OCI-LY7 (cell line): ENCODE data around the gene VIPR2. TPM values are rescaled to one million over a fixed set of nuclear protein-coding genes. Genes with fewer than 3 reads are reported as not detected.
"Not testable (repeated sequence)": the region's sequence is repeated elsewhere in the genome, so short reads cannot be mapped to it uniquely, and the experiment has no call there.

Source experiments
- BruUV-seq: library from RNA; stranded (reverse); fragments of 400-500 nt; replicated peaks from 2 replicates; lab custom pipeline; 2021; lab: Mats Ljungman, UMichigan
- CTCF ChIA-PET: fragments of 300-600 bp; sonication (Branson Sonifier 250); formaldehyde crosslinking; loops from one replicate; lab custom pipeline; 2022; ENCODE audit warnings: antibody characterized with exemption; ENCODE audit not compliant: unreplicated experiment; lab: Charles Lee
- POLR2A ChIA-PET: fragments of 300-600 bp; sonication (Branson Sonifier 250); formaldehyde crosslinking; loops from one replicate; lab custom pipeline; 2022; ENCODE audit warnings: antibody characterized with exemption; lab: Charles Lee
- DNase-seq: peaks from one replicate; pipeline ENCODE4 v3.0.0-alpha.2; 2015; ENCODE audit warnings: low spot score
- H2AFZ ChIP-seq: fragments of 200-600 bp; sonication (generic), shearing (Covaris generic); 2 replicates; pipeline ENCODE4 v1.6.1; 2014; ENCODE audit warnings: mild to moderate bottlenecking, antibody characterized with exemption, low read length, moderate library complexity
- H3K27ac ChIP-seq: fragments of 200-600 bp; sonication (generic); 2 replicates; pipeline ENCODE4 v1.5.1; 2014; ENCODE audit warnings: mixed run types, low read depth, mild to moderate bottlenecking, moderate library complexity, low read length, inconsistent platforms; ENCODE audit not compliant: poor library complexity, severe bottlenecking
- H3K36me3 ChIP-seq: fragments of 200-600 bp; sonication (generic); 2 replicates; pipeline ENCODE4 v1.6.1; 2014; ENCODE audit warnings: mild to moderate bottlenecking, antibody characterized with exemption, low read length, moderate library complexity, mixed read lengths; ENCODE audit not compliant: insufficient read depth
- H3K4me1 ChIP-seq: fragments of 200-600 bp; sonication (generic); 2 replicates; pipeline ENCODE4 v1.5.1; 2014; ENCODE audit warnings: mild to moderate bottlenecking, low read length; ENCODE audit not compliant: insufficient read depth, poor library complexity, severe bottlenecking
- H3K4me2 ChIP-seq: fragments of 200-600 bp; sonication (generic); 2 replicates; pipeline ENCODE4 v1.6.1; 2014; ENCODE audit warnings: mild to moderate bottlenecking, low read length
- H3K4me3 ChIP-seq: fragments of 200-600 bp; sonication (generic); 2 replicates; pipeline ENCODE4 v1.5.1; 2014; ENCODE audit warnings: mild to moderate bottlenecking, low read depth, low read length; ENCODE audit not compliant: poor library complexity, severe bottlenecking
- H3K79me2 ChIP-seq: fragments of 200-600 bp; sonication (generic); 2 replicates; pipeline ENCODE4 v1.6.1; 2016; ENCODE audit warnings: low read depth, mild to moderate bottlenecking, low read length, moderate library complexity, mixed read lengths; ENCODE audit not compliant: insufficient read depth
- H3K9me2 ChIP-seq: fragments of 200-600 bp; sonication (generic); 2 replicates; pipeline ENCODE4 v1.6.1; 2016; ENCODE audit warnings: mild to moderate bottlenecking, low read length, mixed read lengths; ENCODE audit not compliant: insufficient read depth
- H3K9me3 ChIP-seq: fragments of 200-600 bp; sonication (generic); 2 replicates; pipeline ENCODE4 v1.6.1; 2014; ENCODE audit warnings: mild to moderate bottlenecking, mixed run types, low read length, mixed read lengths
- H4K20me1 ChIP-seq: fragments of 200-600 bp; sonication (generic); 2 replicates; pipeline ENCODE4 v1.6.1; 2014; ENCODE audit warnings: mild to moderate bottlenecking, antibody characterized with exemption, low read length, moderate library complexity, mixed read lengths; ENCODE audit not compliant: insufficient read depth
- CTCF ChIP-seq: fragments of 200-600 bp; sonication (generic); conservative IDR thresholded peaks from 2 replicates; pipeline ENCODE4 v1.5.1; 2014; ENCODE audit warnings: mild to moderate bottlenecking, antibody characterized with exemption, low read length, moderate library complexity, mixed read lengths
- EZH2phosphoT487 ChIP-seq: fragments of 200-600 bp; sonication (generic); IDR thresholded peaks from 2 replicates; pipeline ENCODE4 v1.6.1; 2018; ENCODE audit warnings: low read depth, borderline replicate concordance, mild to moderate bottlenecking, mixed run types, antibody characterized with exemption, low read length, moderate library complexity, mixed read lengths
- intact Hi-C: fragments of 100-400 bp; cut with micrococcal nuclease; formaldehyde crosslinking; loops from one replicate; pipeline ENCODE4 v1.10.0; 2022; ENCODE audit not compliant: unreplicated experiment
- total RNA-seq, 2 experiments: library from RNA; depleted of rRNA in 1 of 2; stranded (reverse); fragments of >200 nt in 1 of 2; shearing (Covaris generic) in 1 of 2; gene quantifications; 2 replicates each; pipeline ENCODE4 v1.2.3, GENCODE V29; 2014 to 2022

The VIPR2 gene
- total RNA-seq, 2 experiments from 2014 or later = not detected

- DNase-seq = no peak
- Histone ChIP-seq H3K27ac (no peak overlapping the region), H2AFZ (no peak overlapping the region), H3K79me2 (no peaks in the 10 kb centered on the region), H3K36me3 (no peaks in the 10 kb centered on the region), H4K20me1 (no peaks in the 10 kb centered on the region), H3K9me2 (no peaks in the 10 kb centered on the region), H3K4me3 (no peak overlapping the region), H3K4me1 (no peaks in the 10 kb centered on the region), H3K9me3 (no peaks in the 10 kb centered on the region), H3K4me2 (no peak overlapping the region)
- ChIA-PET CTCF (no interaction called here), POLR2A (no interaction called here)
- intact Hi-C loops = no loop called here
- TF ChIP-seq EZH2phosphoT487 (no peak), CTCF (no peak)
- no TSS peak for BruUV-seq
Measured at GRCh38 chr7:159102681-159103381, 41.8 kb downstream of the VIPR2 start.

- DNase-seq, H3K9me3 ChIP-seq, H3K79me2 ChIP-seq, intact Hi-C loops, H3K36me3 ChIP-seq, H3K4me1 ChIP-seq, H3K4me3 ChIP-seq, H4K20me1 ChIP-seq, H3K27ac ChIP-seq, H3K9me2 ChIP-seq, POLR2A ChIA-PET, H3K4me2 ChIP-seq, BruUV-seq, H2AFZ ChIP-seq, CTCF ChIA-PET: not testable (repeated sequence)
Measured at GRCh38 chr7:159101661-159102091, 43.0 kb downstream of the VIPR2 start.

DNA sequence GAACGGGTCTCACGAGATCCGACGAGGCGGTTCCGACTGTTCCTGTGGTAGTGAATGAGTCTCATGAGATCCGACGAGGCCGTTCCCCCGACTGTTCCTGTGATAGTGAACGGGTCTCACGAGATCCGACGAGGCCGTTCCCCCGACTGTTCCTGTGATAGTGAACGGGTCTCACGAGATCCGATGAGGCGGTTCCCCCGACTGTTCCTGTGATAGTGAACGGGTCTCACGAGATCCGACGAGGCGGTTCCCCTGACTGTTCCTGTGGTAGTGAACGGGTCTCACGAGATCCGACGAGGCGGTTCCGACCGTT lies 43.6 kb downstream of the VIPR2 start:
- H3K4me1 ChIP-seq, H3K9me3 ChIP-seq, H3K27ac ChIP-seq, intact Hi-C loops, H3K36me3 ChIP-seq, H3K4me2 ChIP-seq, H2AFZ ChIP-seq, H4K20me1 ChIP-seq, H3K4me3 ChIP-seq, H3K79me2 ChIP-seq, POLR2A ChIA-PET, DNase-seq, BruUV-seq, CTCF ChIA-PET, H3K9me2 ChIP-seq: not testable (repeated sequence)

DNA sequence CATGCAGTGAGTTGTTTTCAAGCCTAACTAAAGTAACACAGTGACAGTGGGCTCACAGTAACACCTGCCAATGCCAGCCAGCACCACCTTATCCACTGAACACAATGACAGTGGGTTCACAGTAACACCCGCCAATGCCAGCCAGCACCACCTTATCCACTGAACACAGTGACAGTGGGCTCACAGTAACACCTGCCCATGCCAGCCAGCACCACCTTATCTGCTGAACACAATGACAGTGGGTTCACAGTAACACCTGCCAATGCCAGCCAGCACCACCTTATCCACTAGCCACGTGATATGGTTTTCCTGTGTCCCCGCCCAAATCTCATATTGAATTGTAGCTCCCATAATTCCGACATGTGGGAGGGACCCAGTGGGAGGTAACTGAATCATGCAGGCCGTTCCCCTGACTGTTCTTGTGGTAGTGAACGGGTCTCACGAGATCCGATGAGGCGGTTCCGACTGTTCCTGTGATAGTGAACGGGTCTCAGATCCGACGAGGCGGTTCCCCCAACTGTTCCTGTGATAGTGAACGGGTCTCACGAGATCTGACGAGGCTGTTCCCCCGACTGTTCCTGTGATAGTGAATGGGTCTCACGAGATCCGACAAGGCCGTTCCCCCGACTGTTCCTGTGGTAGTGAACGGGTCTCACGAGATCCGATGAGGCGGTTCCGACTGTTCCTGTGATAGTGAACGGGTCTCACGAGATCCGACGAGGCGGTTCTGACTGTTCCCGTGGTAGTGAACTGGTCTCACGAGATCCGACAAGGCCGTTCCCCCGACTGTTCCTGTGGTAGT lies 44.2 kb downstream of the VIPR2 start:
- H3K4me2 ChIP-seq, intact Hi-C loops, H3K4me3 ChIP-seq, H4K20me1 ChIP-seq, POLR2A ChIA-PET, BruUV-seq, H2AFZ ChIP-seq, CTCF ChIA-PET, H3K36me3 ChIP-seq, H3K79me2 ChIP-seq, H3K9me2 ChIP-seq, DNase-seq, H3K4me1 ChIP-seq, H3K9me3 ChIP-seq, H3K27ac ChIP-seq: not testable (repeated sequence)
